Mesenchymal stem cell (in vitro differentiated cells and primary cell): ENCODE data around the gene PIGN.
A peak's percentile ranks its signal among the peaks of the same experiment; 100 is the strongest.

Source experiments
- DNase-seq: peaks from one replicate; pipeline ENCODE4 v3.0.0-alpha.2; 2013
- H2AFZ ChIP-seq: one replicate; pipeline ENCODE4 v1.6.1; 2013; ENCODE audit warnings: low read depth, mild to moderate bottlenecking, control low read depth, inconsistent platforms, low read length, moderate library complexity
- H2AK5ac ChIP-seq: 2 replicates; pipeline ENCODE4 v1.6.1; 2013; ENCODE audit warnings: low read length, moderate library complexity, mild to moderate bottlenecking, inconsistent platforms; ENCODE audit not compliant: severe bottlenecking
- H2BK120ac ChIP-seq: one replicate; pipeline ENCODE4 v1.6.1; 2013; ENCODE audit warnings: low read depth, mild to moderate bottlenecking, inconsistent platforms, low read length, moderate library complexity
- H2BK12ac ChIP-seq, 2 experiments: one replicate each; pipeline ENCODE4 v1.6.1; 2013; ENCODE audit warnings: inconsistent platforms in 2 of 2, low read length in 2 of 2, mild to moderate bottlenecking in 2 of 2, moderate library complexity in 2 of 2, control low read depth in 1 of 2
- H2BK15ac ChIP-seq: one replicate; pipeline ENCODE4 v1.6.1; 2013; ENCODE audit warnings: mild to moderate bottlenecking, low read depth, inconsistent platforms; ENCODE audit not compliant: poor library complexity, severe bottlenecking
- H2BK5ac ChIP-seq: 2 replicates; pipeline ENCODE4 v1.6.1; 2013; ENCODE audit warnings: low read depth, mild to moderate bottlenecking, low read length, control low read depth, inconsistent platforms; ENCODE audit not compliant: poor library complexity, severe bottlenecking
- H3K14ac ChIP-seq, 2 experiments: one replicate each; pipeline ENCODE4 v1.6.1; 2013; ENCODE audit warnings: inconsistent platforms in 2 of 2, low read length in 2 of 2, control low read depth in 1 of 2, mild to moderate bottlenecking in 1 of 2, moderate library complexity in 1 of 2
- H3K18ac ChIP-seq, 2 experiments: one replicate each; pipeline ENCODE4 v1.6.1; 2013; ENCODE audit warnings: inconsistent platforms in 2 of 2, low read length in 2 of 2, control low read depth in 1 of 2, low read depth in 1 of 2, mild to moderate bottlenecking in 1 of 2
- H3K23ac ChIP-seq, 2 experiments: one replicate each; pipeline ENCODE4 v1.6.1; 2013; ENCODE audit warnings: inconsistent platforms in 2 of 2, low read length in 2 of 2, mild to moderate bottlenecking in 2 of 2, moderate library complexity in 2 of 2, control low read depth in 1 of 2
- H3K27ac ChIP-seq: 2 replicates; pipeline ENCODE4 v1.5.1; 2013; ENCODE audit warnings: mild to moderate bottlenecking, moderate library complexity, low read length, control low read depth, inconsistent platforms; ENCODE audit not compliant: poor library complexity, severe bottlenecking
- H3K27me3 ChIP-seq, 2 experiments: 2 replicates each; pipeline versions ENCODE4 v1.6.1 to v1.7.0; 2013; ENCODE audit warnings: low read length in 2 of 2, mild to moderate bottlenecking in 2 of 2, moderate library complexity in 2 of 2, control low read depth in 1 of 2, inconsistent platforms in 1 of 2; ENCODE audit not compliant: control insufficient read depth in 1 of 2, insufficient read depth in 1 of 2
- H3K36me3 ChIP-seq, 2 experiments: 2 replicates each; pipeline versions ENCODE4 v1.6.1 to v1.7.0; 2013; ENCODE audit warnings: low read length in 2 of 2, control low read depth in 1 of 2, inconsistent platforms in 1 of 2, low read depth in 1 of 2, mild to moderate bottlenecking in 1 of 2; ENCODE audit not compliant: insufficient read depth in 2 of 2, control insufficient read depth in 1 of 2
- H3K4ac ChIP-seq, 2 experiments: one replicate each; pipeline ENCODE4 v1.6.1; 2013; ENCODE audit warnings: inconsistent platforms in 2 of 2, low read length in 2 of 2, mild to moderate bottlenecking in 2 of 2, moderate library complexity in 2 of 2, control low read depth in 1 of 2, low read depth in 1 of 2
- H3K4me1 ChIP-seq: 2 replicates; pipeline ENCODE4 v1.6.1; 2013; ENCODE audit warnings: low read depth, low read length, control low read depth; ENCODE audit not compliant: control insufficient read depth, insufficient read depth
- H3K4me2 ChIP-seq: 2 replicates; pipeline ENCODE4 v1.6.1; 2013; ENCODE audit warnings: low read length, mild to moderate bottlenecking, inconsistent platforms; ENCODE audit not compliant: poor library complexity, severe bottlenecking
- H3K4me3 ChIP-seq, 2 experiments: 2 replicates each; pipeline versions ENCODE4 v1.5.1 to v1.7.0; 2013; ENCODE audit warnings: low read length in 2 of 2, mild to moderate bottlenecking in 2 of 2, control low read depth in 1 of 2, low read depth in 1 of 2; ENCODE audit not compliant: insufficient read depth in 1 of 2
- H3K79me1 ChIP-seq: replicated peaks from 2 replicates; pipeline ENCODE4 v1.6.1; 2013; ENCODE audit warnings: mild to moderate bottlenecking, control low read depth, low read length, inconsistent platforms; ENCODE audit not compliant: poor library complexity, severe bottlenecking
- H3K9ac ChIP-seq: 2 replicates; pipeline ENCODE4 v1.7.0; 2013; ENCODE audit warnings: mild to moderate bottlenecking, low read length, moderate library complexity
- H3K9me3 ChIP-seq: 2 replicates; pipeline ENCODE4 v1.7.0; 2013; ENCODE audit warnings: mild to moderate bottlenecking, low read length; ENCODE audit not compliant: control insufficient read depth
- H4K8ac ChIP-seq: one replicate; pipeline ENCODE4 v1.6.1; 2013; ENCODE audit warnings: inconsistent platforms, mild to moderate bottlenecking, low read length, moderate library complexity
- H4K91ac ChIP-seq: one replicate; pipeline ENCODE4 v1.6.1; 2013; ENCODE audit warnings: mild to moderate bottlenecking, low read length, inconsistent platforms
- WGBS: methylation state at CpG from one replicate; pipeline ENCODE4 v1.1.7; 2013; ENCODE audit warnings: mixed read lengths; 5-methylcytosine and 5-hydroxymethylcytosine counted together

PIGN gene

DNA sequence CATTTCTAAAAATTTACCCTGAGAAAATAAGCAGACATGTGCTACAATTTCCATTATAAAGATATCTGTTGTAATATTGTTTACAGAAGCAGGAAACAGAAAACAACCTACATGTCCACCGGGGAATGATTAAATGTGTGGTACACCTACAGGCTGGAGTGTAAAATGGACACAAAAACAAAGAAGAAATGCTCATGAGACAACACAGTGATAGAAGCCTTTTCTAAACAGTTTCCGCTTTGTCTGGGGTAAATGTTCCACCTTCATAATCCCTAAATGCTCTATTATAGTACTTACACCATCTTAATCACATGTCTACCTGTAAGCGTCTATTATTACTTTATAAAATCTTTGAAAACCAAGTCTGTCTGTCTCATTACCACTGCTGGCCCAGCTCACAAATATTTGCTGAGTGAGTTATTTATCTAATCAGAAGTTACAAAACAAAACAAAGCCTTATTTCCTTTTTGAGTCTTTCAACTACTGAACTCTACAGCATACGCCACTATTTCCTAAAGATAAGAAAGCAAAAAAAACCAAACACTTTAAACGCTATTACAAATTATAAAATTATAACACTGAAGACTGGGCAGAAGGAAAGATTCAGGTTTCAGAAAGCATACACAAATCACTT is 95.3 kb downstream of the PIGN start:
- Histone ChIP-seq H4K91ac (no peak overlapping the region), H2AFZ (no peak overlapping the region), H3K14ac (no peak overlapping the region), H3K4me1 (no peaks in the 10 kb centered on the region), H2BK15ac (no peak overlapping the region), H2BK120ac (no peak overlapping the region), H2AK5ac (no peak overlapping the region), H3K27me3 (no peaks in the 10 kb centered on the region), H3K4me3 (no peak overlapping the region), H2BK12ac (no peak overlapping the region), H3K4me2 (no peak overlapping the region), H3K36me3 (peaks cover 0 to 28% of the 10 kb centered on the region in 2 experiments), H3K18ac (no peak overlapping the region), H4K8ac (no peak overlapping the region), H3K23ac (no peak overlapping the region), H3K9ac (no peak overlapping the region), H3K27ac (no peak overlapping the region), H3K4ac (no peak overlapping the region), H3K9me3 (no peaks in the 10 kb centered on the region), H3K79me1 (no peaks in the 10 kb centered on the region), H2BK5ac (no peak overlapping the region)
- WGBS, result 100% methylated on average over 4 of the region's 5 CpGs
- DNase-seq, result no peak

DNA sequence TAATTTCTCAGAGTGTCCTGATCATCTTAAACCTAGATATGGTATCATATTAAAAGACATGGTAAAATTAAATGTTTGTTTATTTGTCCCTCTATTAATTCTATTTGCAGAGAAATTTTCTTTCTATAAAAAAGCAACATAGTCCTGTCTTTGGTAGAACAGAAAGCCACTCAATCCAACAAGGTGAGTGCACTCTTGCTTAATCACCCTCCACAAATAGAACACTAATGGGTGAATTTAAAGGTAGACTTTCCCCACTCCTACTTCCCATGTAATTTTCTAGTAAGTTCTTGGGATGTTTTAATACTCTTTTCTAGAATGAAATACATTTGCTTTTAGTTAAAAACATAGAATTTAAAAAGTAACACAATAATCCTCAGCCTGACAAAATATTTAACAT is 97.7 kb downstream of the PIGN start:
- no peak overlapping the region for H2BK5ac ChIP-seq
- no peak overlapping the region for H3K27ac ChIP-seq
- no peak for DNase-seq
- H3K23ac ChIP-seq, result no peak overlapping the region
- H2BK15ac ChIP-seq, result no peak overlapping the region
- no peak overlapping the region for H3K4me2 ChIP-seq
- no peak overlapping the region for H3K18ac ChIP-seq
- no peaks in the 10 kb centered on the region for H3K27me3 ChIP-seq
- H2AFZ ChIP-seq, result no peak overlapping the region
- H3K36me3 ChIP-seq, result peaks cover 0 to 34% of the 10 kb centered on the region in 2 experiments
- no peaks in the 10 kb centered on the region for H3K4me1 ChIP-seq
- no peak overlapping the region for H2BK12ac ChIP-seq
- no peak overlapping the region for H2AK5ac ChIP-seq
- no peak overlapping the region for H4K91ac ChIP-seq
- H3K4ac ChIP-seq, result no peak overlapping the region
- H4K8ac ChIP-seq, result no peak overlapping the region
- H3K9me3 ChIP-seq, result no peaks in the 10 kb centered on the region
- H3K79me1 ChIP-seq, result no peaks in the 10 kb centered on the region
- no peak overlapping the region for H2BK120ac ChIP-seq
- no peak overlapping the region for H3K4me3 ChIP-seq
- H3K9ac ChIP-seq, result no peak overlapping the region
- H3K14ac ChIP-seq, result no peak overlapping the region

DNA sequence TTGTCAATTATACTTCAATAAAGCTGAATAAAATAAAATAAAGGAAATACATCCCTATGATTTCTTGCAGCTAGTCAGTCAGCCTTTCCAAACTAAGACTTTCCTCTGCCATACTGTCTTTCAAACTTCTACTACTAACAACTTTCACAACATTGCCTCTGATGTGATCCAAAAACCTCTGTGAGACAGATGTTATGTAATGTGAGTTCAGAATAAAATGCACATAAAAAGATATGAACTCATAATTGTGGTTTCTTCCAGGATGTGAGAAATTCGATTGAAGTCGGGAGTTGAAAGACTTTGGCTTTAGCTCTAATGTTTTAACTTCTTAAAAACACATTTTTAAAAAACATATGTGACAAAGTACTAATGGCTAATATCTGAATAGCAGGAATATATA is 98.7 kb downstream of the PIGN start:
- Histone ChIP-seq H3K9me3 (no peaks in the 10 kb centered on the region), H2AK5ac (no peak overlapping the region), H3K27me3 (no peaks in the 10 kb centered on the region), H3K23ac (no peak overlapping the region), H3K9ac (no peak overlapping the region), H3K14ac (no peak overlapping the region), H3K4me3 (no peak overlapping the region), H2BK15ac (no peak overlapping the region), H3K79me1 (no peaks in the 10 kb centered on the region), H4K91ac (no peak overlapping the region), H3K4me1 (no peaks in the 10 kb centered on the region), H4K8ac (no peak overlapping the region), H3K18ac (no peak overlapping the region), H2AFZ (no peak overlapping the region), H3K36me3 (peaks cover 0 to 34% of the 10 kb centered on the region in 2 experiments), H3K27ac (no peak overlapping the region), H2BK12ac (no peak overlapping the region), H3K4me2 (no peak overlapping the region), H2BK120ac (no peak overlapping the region), H3K4ac (no peak overlapping the region), H2BK5ac (no peak overlapping the region)
- DNase-seq, result no peak
- no CpG with 5 or more reads among the region's 2 CpGs for WGBS

DNA sequence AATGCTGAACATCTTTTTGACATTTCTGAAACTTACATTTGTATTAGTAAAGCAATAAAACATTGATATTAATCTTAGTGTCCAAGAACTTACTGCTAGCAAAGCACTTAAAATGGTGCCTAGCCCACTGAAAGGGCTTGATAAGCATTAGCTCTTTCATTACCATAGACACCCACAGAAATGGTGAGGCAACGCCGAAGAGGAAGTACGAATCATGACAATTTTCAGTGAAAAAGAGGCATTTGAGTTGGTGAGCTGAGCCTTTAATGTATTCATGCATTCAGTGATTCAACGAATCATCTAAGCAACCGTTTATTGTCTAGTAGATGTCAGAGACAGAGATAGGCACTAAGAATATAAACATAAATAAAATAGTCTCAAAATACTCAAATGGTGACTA is 101.1 kb downstream of the PIGN start:
- DNase-seq, result peak; percentile 22
- Histone ChIP-seq H3K4ac (no peak overlapping the region), H3K23ac (no peak overlapping the region), H3K9me3 (no peaks in the 10 kb centered on the region), H2AFZ (no peak overlapping the region), H3K4me2 (no peak overlapping the region), H3K4me1 (no peaks in the 10 kb centered on the region), H2AK5ac (no peak overlapping the region), H3K9ac (no peak overlapping the region), H2BK5ac (no peak overlapping the region), H3K36me3 (peaks cover 0 to 28% of the 10 kb centered on the region in 2 experiments), H2BK12ac (no peak overlapping the region), H2BK120ac (no peak overlapping the region), H2BK15ac (no peak overlapping the region), H3K14ac (no peak overlapping the region), H4K91ac (no peak overlapping the region), H4K8ac (no peak overlapping the region), H3K4me3 (no peak overlapping the region), H3K27me3 (no peaks in the 10 kb centered on the region), H3K18ac (no peak overlapping the region), H3K27ac (no peak overlapping the region), H3K79me1 (no peaks in the 10 kb centered on the region)
- WGBS, result 75% methylated on average over 5 of the region's 5 CpGs
